K562 (cell line): ENCODE measurements around the gene SMARCC1. TPM values are rescaled to one million over a fixed set of nuclear protein-coding genes. Genes with fewer than 3 reads are reported as not detected.
A peak's percentile ranks its signal among the peaks of the same experiment; 100 is the strongest.

Source experiments
- CBX2 ChIP-seq: fragments of 200-600 bp; sonication (generic); IDR thresholded peaks from one replicate; pipeline ENCODE4 v1.6.1; 2012; ENCODE audit warnings: mild to moderate bottlenecking, low read length, inconsistent platforms; ENCODE audit not compliant: insufficient read depth, poor library complexity, severe bottlenecking
- CHAMP1 ChIP-seq: fragments of 450-650 bp; IDR thresholded peaks from 2 replicates; pipeline ENCODE4 v1.6.1; 2016; ENCODE audit warnings: mild to moderate bottlenecking
- CSDE1 ChIP-seq, 2 experiments: fragments of 450-650 bp; IDR thresholded peaks; 2 replicates each; pipeline ENCODE4 v1.6.1; 2016; ENCODE audit warnings: mild to moderate bottlenecking in 1 of 2
- GATAD2A ChIP-seq: fragments of 450-650 bp; IDR thresholded peaks from 2 replicates; pipeline ENCODE4 v1.6.1; 2017
- GTF2E2 ChIP-seq: fragments of 200-800 bp; sonication (Bioruptor generic); IDR thresholded peaks from 2 replicates; pipeline ENCODE4 v1.6.1; 2016; ENCODE audit warnings: missing genetic modification characterization, missing compliant biosample characterization
- HMGXB4 ChIP-seq: sonication (generic); formaldehyde crosslinking; IDR thresholded peaks from 2 replicates; pipeline ENCODE4 v1.8.1; 2023; ENCODE audit warnings: mild to moderate bottlenecking, missing genetic modification reagents
- PTRF ChIP-seq: fragments of 450-650 bp; IDR thresholded peaks from 2 replicates; pipeline ENCODE4 v1.6.1; 2016; ENCODE audit warnings: mild to moderate bottlenecking, missing genetic modification characterization, missing compliant biosample characterization
- RCOR1 ChIP-seq, 2 experiments: IDR thresholded peaks; 2 replicates each; pipeline ENCODE4 v1.6.1; 2012; ENCODE audit warnings: low read depth in 2 of 2, low read length in 2 of 2, borderline replicate concordance in 1 of 2, improper control_type of control experiment in 1 of 2
- SMARCC2 ChIP-seq: fragments of 450-650 bp; IDR thresholded peaks from 2 replicates; pipeline ENCODE4 v1.6.1; 2017; ENCODE audit warnings: antibody characterized with exemption, moderate library complexity, mild to moderate bottlenecking, low read depth
- STAT5B ChIP-seq: fragments of 250-450 bp; sonication (Bioruptor Pico); IDR thresholded peaks from 2 replicates; pipeline ENCODE4 v1.8.0; 2021; ENCODE audit warnings: mild to moderate bottlenecking, inconsistent platforms
- TCF7 ChIP-seq: sonication (generic); IDR thresholded peaks from 2 replicates; pipeline ENCODE4 v1.6.1; 2016; ENCODE audit warnings: antibody characterized with exemption, borderline replicate concordance
- TEAD4 ChIP-seq, 2 experiments: sonication (generic) in 1 of 2; formaldehyde crosslinking in 1 of 2; IDR thresholded peaks; 2 replicates each; pipeline versions ENCODE4 v1.6.1 to v1.8.0; 2012 to 2022; ENCODE audit warnings: borderline replicate concordance in 1 of 2, inconsistent platforms in 1 of 2, low read length in 1 of 2, mild to moderate bottlenecking in 1 of 2, missing genetic modification reagents in 1 of 2
- ZBTB26 ChIP-seq: fragments of 450-650 bp; formaldehyde crosslinking; IDR thresholded peaks from 2 replicates; pipeline ENCODE4 v1.4.0; 2022; ENCODE audit warnings: missing genetic modification characterization
- ZKSCAN1 ChIP-seq: fragments of 150-350 bp; IDR thresholded peaks from 2 replicates; pipeline ENCODE4 v1.6.1; 2016; ENCODE audit warnings: low read depth, low read length
- ZNF3 ChIP-seq: fragments of 250-450 bp; sonication (Bioruptor Pico); IDR thresholded peaks from 2 replicates; pipeline ENCODE4 v1.5.0; 2021; ENCODE audit warnings: mild to moderate bottlenecking, moderate library complexity
- polyA plus RNA-seq, 8 experiments: library from polyadenylated mRNA; depleted of rRNA in 4 of 8; stranded (reverse) in 5 of 8; unstranded in 3 of 8; fragments of >200 nt; fragmentation: Nextera tagmentation in 2 of 8; fragmentation: Illumina TruSeq in 1 of 8; extraction: Ambion mirVana in 2 of 8; extraction: Trizol in 1 of 8; gene quantifications; 2 replicates each; pipeline versions ENCODE4 v1.2.1 to v1.2.3, GENCODE V29; 2011 to 2014; ENCODE audit warnings: inconsistent platforms in 1 of 8, missing spikeins in 1 of 8
- total RNA-seq, 7 experiments: library from RNA; depleted of rRNA in 6 of 7; stranded (reverse); fragments of >200 nt in 6 of 7; fragmentation: Illumina TruSeq in 2 of 7; extraction: Trizol in 2 of 7; gene quantifications; 2 replicates each; pipeline versions ENCODE4 v1.2.1 to v1.2.3, GENCODE V29; 2011 to 2021; ENCODE audit warnings: low replicate concordance in 1 of 7
- TF ChIP-seq, protein P1 (sequence below): fragments of 250-450 bp; sonication (Bioruptor Pico); IDR thresholded peaks from 2 replicates; pipeline ENCODE4 v1.8.0; 2021; ENCODE audit warnings: moderate library complexity, mild to moderate bottlenecking, inconsistent platforms
- TF ChIP-seq, protein P2 (sequence below): fragments of 450-650 bp; formaldehyde crosslinking; IDR thresholded peaks from 2 replicates; pipeline ENCODE4 v1.4.0; 2022; ENCODE audit warnings: missing genetic modification characterization

SMARCC1 gene
- total and polyA plus RNA-seq, 9 of the 15 experiments (the other 6 are each of a cell fraction or from before 2014, with no cell fraction given) = 20.7 to 199 (median 66.0) TPM

DNA sequence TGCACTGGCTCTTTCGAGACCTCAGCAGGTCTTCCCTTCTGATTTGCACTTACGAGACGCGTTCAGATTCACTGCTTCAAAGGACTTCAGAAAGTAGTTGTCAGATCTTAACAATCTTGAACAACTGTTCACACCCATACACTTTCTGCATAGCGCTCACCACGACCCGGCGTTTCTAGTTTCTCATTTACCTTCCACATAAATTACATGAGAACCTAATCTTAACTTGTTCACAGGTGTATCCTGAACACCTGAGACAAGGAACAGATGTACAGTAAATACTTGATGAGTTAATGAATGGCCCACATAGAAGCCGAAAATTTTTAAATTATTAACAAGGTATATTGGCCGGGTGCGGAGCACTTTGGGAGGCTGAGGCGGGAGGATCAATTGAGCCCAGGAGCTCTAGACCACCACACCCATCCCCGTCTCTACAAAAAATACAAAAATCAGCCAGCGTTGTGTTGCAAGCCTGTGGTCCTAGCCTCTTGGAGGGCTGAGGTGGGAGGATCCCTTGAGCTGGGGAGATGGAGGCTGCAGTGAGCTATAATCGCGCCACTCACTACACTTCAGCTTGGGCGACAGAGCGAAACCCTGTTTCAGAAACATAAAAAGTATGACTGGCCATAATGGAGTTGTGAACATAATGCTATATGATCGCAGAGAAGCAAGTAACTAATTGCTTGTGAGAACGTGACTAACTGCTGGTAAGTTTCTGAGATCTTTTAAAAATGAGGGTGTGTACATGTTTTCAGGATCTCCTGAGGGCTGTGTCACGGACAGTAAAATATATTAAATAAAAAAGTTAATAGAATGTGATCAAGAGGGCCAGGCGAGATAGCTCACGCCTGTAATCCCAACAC, 984 bp upstream of the SMARCC1 start (continued):
- TF ChIP-seq TCF7 = no peak
- TF ChIP-seq, protein P1, sequence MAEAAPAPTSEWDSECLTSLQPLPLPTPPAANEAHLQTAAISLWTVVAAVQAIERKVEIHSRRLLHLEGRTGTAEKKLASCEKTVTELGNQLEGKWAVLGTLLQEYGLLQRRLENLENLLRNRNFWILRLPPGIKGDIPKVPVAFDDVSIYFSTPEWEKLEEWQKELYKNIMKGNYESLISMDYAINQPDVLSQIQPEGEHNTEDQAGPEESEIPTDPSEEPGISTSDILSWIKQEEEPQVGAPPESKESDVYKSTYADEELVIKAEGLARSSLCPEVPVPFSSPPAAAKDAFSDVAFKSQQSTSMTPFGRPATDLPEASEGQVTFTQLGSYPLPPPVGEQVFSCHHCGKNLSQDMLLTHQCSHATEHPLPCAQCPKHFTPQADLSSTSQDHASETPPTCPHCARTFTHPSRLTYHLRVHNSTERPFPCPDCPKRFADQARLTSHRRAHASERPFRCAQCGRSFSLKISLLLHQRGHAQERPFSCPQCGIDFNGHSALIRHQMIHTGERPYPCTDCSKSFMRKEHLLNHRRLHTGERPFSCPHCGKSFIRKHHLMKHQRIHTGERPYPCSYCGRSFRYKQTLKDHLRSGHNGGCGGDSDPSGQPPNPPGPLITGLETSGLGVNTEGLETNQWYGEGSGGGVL (CRISPR knock-in tag) = no peak
- no peak for TF ChIP-seq GATAD2A
- TF ChIP-seq CBX2 = no peak
- TF ChIP-seq SMARCC2 = 0 out of 2 replicates have a peak, but pooled peaks have one; percentile 7
- TF ChIP-seq ZBTB26 (CRISPR knock-in tag) = 0 out of 2 replicates have a peak, but pooled peaks have one; percentile 25
- TF ChIP-seq, protein P2, sequence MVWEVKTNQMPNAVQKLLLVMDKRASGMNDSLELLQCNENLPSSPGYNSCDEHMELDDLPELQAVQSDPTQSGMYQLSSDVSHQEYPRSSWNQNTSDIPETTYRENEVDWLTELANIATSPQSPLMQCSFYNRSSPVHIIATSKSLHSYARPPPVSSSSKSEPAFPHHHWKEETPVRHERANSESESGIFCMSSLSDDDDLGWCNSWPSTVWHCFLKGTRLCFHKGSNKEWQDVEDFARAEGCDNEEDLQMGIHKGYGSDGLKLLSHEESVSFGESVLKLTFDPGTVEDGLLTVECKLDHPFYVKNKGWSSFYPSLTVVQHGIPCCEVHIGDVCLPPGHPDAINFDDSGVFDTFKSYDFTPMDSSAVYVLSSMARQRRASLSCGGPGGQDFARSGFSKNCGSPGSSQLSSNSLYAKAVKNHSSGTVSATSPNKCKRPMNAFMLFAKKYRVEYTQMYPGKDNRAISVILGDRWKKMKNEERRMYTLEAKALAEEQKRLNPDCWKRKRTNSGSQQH = 0 out of 2 replicates have a peak, but pooled peaks have one; percentile 61
- no peak for TF ChIP-seq ZNF3 (CRISPR knock-in tag)
- TF ChIP-seq PTRF = no peak
- TF ChIP-seq CHAMP1 = no peak
- no peak for TF ChIP-seq HMGXB4 (CRISPR knock-in tag)
- TF ChIP-seq GTF2E2 = peak; percentile 17; the same call in 1 of the 2 replicates
- no peak for TF ChIP-seq ZKSCAN1
- 0 out of 4 replicates have a peak, but pooled peaks of 1 of the 2 experiments have one; percentile 14 for TF ChIP-seq CSDE1 (IDR thresholded peaks at IDR 0.05)
- peak; percentile 4; the same call in 1 of the 2 replicates for TF ChIP-seq TEAD4 (IDR thresholded peaks at IDR 0.05; ENCODE audit: low read length)
- TF ChIP-seq TEAD4 (CRISPR knock-in tag; IDR thresholded peaks at IDR 0.05; ENCODE audit: borderline replicate concordance) = no peak
- TF ChIP-seq RCOR1 (IDR thresholded peaks at IDR 0.05; ENCODE audit: borderline replicate concordance in 1 of 2, low read depth in 2 of 2, low read length in 2 of 2) = 0 out of 4 replicates have a peak, but pooled peaks of 1 of the 2 experiments have one; percentile 24
- TF ChIP-seq STAT5B (CRISPR knock-in tag) = 0 out of 2 replicates have a peak, but pooled peaks have one; percentile 38
